ENCODE results near the gene CAMSAP1. TPM values are rescaled to one million over a fixed set of nuclear protein-coding genes. Genes with fewer than 3 reads are reported as not detected.

CAMSAP1 gene
- total RNA-seq, 2 donors from 2014 or later, result 19.4 to 21.4 TPM

DNA sequence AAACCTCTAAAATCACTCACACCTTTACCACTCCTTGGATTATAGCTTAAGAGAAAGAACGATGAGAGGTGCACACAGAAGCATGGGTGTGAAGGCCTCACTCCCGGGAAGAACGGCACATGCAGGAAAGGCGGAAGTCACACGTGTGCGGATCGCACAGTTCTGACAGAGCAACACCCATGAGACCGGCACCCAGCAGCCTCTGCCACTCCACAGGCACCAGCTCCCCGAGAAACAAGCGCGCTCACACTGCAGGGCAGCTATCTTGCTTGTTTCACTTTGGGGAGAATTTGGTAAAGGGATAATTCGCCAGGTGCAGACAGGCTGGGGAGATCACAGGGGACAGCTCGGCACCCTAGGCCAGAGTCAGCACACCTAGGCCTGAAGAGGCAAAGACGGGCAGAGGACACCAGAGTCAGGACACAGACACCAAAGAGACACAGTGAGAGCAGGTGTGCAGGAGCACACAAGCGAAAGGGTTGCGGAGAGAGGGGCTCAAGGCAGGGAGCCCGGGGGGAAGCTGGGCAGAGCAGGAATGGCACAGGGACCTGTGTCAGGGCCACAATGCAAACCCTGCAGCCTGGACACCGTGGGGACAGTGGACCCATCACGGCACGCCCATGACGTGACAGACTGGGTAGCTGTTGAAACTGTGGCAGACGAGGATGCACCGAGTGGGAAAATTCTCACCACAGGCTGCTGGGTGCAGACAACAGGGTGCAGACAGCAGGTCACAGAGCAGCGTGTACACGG is 81.7 kb downstream of the CAMSAP1 start:
- Histone ChIP-seq H3K4me3 (no peak overlapping the region), H3K27ac (no peak overlapping the region), H3K36me3 (peaks cover 33% of the 10 kb centered on the region), H3K27me3 (no peaks in the 10 kb centered on the region), H3K4me1 (no peaks in the 10 kb centered on the region), H3K9me3 (peaks cover 0 to 12% of the 10 kb centered on the region in 2 donors)
- DNase-seq (ENCODE audit: low spot score), result no peak
- TF ChIP-seq CTCF (IDR thresholded peaks at IDR 0.05), result no peak

DNA sequence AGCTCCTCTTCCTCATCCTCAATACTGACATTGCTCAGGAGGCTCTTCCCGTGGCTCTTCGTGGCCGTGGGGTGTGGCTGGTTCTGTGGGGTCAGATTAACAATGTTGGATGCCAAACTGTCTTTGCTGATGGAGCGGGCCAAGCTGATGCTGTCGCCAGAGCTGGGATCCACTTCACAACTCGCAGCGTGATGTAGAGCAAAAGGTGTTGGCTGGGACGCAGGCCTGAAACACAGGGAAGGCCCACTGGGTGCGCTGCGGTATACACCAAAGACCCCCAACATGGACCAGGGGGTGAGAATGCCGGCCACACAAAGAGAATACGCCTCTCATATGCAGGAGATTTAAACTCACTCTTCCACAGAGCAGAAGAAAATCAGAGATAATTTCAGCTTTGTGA is 84.3 kb downstream of the CAMSAP1 start:
- Histone ChIP-seq H3K4me1 (no peaks in the 10 kb centered on the region), H3K27me3 (no peaks in the 10 kb centered on the region), H3K9me3 (no peaks in the 10 kb centered on the region), H3K36me3 (peaks cover 58% of the 10 kb centered on the region), H3K4me3 (no peak overlapping the region), H3K27ac (no peak overlapping the region)
- TF ChIP-seq CTCF (IDR thresholded peaks at IDR 0.05), result no peak
- no peak for DNase-seq (ENCODE audit: low spot score)

DNA sequence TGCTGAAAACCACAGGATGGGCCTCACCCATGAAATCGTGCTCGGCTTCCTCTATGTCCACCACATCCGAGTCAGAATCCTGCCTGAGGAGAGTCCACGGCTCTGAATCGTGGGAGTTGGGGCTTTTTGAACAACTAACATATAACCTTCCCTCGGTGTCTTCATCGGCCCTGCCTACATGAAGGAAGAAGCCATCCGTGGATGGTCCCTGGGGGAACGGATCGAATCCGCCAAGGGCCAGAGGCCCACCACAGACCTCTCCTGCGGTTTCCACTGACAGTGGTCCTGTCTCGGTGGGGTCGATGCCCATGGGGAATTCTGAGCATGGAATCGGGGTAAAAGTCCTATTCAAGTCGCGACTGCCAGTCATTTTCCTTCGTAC is 85.0 kb downstream of the CAMSAP1 start:
- no peak overlapping the region for H3K27ac ChIP-seq
- no peak overlapping the region for H3K4me3 ChIP-seq
- H3K27me3 ChIP-seq, result no peaks in the 10 kb centered on the region
- no peak for TF ChIP-seq CTCF (IDR thresholded peaks at IDR 0.05)
- no peaks in the 10 kb centered on the region for H3K9me3 ChIP-seq
- no peak for DNase-seq (ENCODE audit: low spot score)
- H3K4me1 ChIP-seq, result no peaks in the 10 kb centered on the region
- H3K36me3 ChIP-seq, result peaks cover 65% of the 10 kb centered on the region

DNA sequence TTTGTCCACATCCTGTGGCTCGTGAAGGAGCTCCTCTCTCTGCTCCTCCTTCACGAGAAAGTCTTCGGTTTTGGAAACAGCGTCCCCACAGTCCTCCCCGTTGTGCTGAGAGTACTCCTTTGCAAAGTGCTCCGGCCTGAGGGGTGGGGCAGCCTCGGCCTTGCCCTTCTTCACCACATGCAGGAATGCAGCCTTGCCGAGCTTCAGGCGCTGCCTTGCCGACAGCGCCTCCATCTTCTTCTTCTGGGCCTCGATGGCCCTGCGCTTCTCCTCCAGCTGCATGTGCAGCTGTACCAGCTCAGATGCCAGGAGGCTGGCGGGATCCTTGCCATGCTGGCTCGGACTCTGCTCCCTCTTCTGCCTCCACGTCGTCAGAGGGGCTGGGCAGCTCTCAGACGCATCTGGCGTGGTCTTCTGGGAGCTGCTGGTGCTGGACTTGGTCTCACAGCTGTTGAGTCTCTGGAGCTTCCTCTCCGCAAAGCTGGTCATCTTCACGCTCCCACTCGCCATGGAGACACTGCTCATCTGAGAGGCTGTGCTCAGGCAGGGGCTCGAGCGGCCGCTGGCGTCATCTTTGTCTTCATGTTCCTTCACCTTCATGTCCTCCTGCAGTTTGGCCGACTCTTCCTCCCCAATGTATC is 85.5 kb downstream of the CAMSAP1 start:
- Histone ChIP-seq H3K4me3 (no peak overlapping the region), H3K27me3 (no peaks in the 10 kb centered on the region), H3K4me1 (no peaks in the 10 kb centered on the region), H3K36me3 (peaks cover 70% of the 10 kb centered on the region), H3K27ac (no peak overlapping the region), H3K9me3 (no peaks in the 10 kb centered on the region)
- TF ChIP-seq CTCF (IDR thresholded peaks at IDR 0.05), result no peak
- DNase-seq (ENCODE audit: low spot score), result no peak

DNA sequence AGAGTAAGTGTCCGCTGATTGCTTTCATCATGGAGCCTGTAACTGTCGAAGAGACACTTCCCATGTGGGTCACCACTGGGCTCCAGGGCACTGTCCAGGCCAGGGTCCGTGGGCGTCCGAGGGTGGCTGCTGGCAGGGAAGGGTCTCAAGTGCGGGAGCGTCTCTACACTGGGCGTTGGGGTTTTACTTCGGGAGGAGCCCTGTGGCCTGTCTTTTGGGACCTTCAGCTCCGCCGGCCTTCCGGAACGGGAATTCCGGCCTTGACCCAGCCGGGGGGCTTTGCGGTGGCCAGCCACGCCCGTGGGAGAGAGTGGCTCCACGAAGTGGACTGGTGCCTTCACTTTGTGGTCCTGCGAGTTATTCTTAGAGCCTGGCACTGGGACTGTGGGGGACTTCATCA is 86.2 kb downstream of the CAMSAP1 start:
- Histone ChIP-seq H3K4me3 (no peak overlapping the region), H3K9me3 (no peaks in the 10 kb centered on the region), H3K27ac (no peak overlapping the region), H3K36me3 (peaks cover 78% of the 10 kb centered on the region), H3K27me3 (no peaks in the 10 kb centered on the region), H3K4me1 (no peaks in the 10 kb centered on the region)
- no peak for TF ChIP-seq CTCF (IDR thresholded peaks at IDR 0.05)
- DNase-seq (ENCODE audit: low spot score), result no peak

Measured in right atrium auricular region (tissue), 2 donors.